Ovary (tissue), 3 donors: ENCODE results near the gene CHM.

Experiments used
- CTCF ChIP-seq, 3 donors: fragments of 450-650 bp in 2 of 3; fragments of 200-600 bp in 1 of 3; IDR thresholded peaks; one replicate each; pipeline versions ENCODE4 v1.5.1 to v1.8.0; 2016 to 2022; ENCODE audit warnings: antibody characterized with exemption in 3 of 3, mild to moderate bottlenecking in 1 of 3
- POLR2A ChIP-seq: fragments of 450-650 bp; IDR thresholded peaks from one replicate; pipeline ENCODE4 v1.6.1; 2017; ENCODE audit warnings: antibody characterized with exemption, mild to moderate bottlenecking, moderate library complexity
- donor health status: DM: no; HTN: no; CAD: no.

GRCh38 chrX:86013792-86014191, 33.6 kb downstream of the CHM start:
- no peak for TF ChIP-seq POLR2A
- TF ChIP-seq CTCF (IDR thresholded peaks at IDR 0.05), result no peak
